A549 (cell line): ENCODE measurements around the gene OBSCN. TPM values are rescaled to one million over a fixed set of nuclear protein-coding genes. Genes with fewer than 3 reads are reported as not detected.

Experiments
- ATAC-seq, 2 experiments: fragments of 200-7000 bp in 1 of 2; fragments of >200 bp in 1 of 2; cut with Nextera tagmentation in 1 of 2; cut with Tn5 transposase in 1 of 2; 3 replicates each; pipeline versions ENCODE4 v1.8.0 to v1.9.1; 2018 to 2020; ENCODE audit warnings: mild to moderate bottlenecking in 1 of 2, moderate library complexity in 1 of 2
- CTCF ChIA-PET: fragments of 300-600 bp; sonication (Branson Sonifier 250); formaldehyde crosslinking; extraction: SDS; loops from one replicate; lab custom pipeline; 2021; ENCODE audit warnings: antibody characterized with exemption, inconsistent platforms; lab: Yijun Ruan, JAX
- POLR2A ChIA-PET: fragments of 350-600 bp; formaldehyde crosslinking; extraction: SDS; loops from one replicate; lab custom pipeline; 2021; ENCODE audit warnings: antibody characterized with exemption, inconsistent platforms; lab: Yijun Ruan, JAX
- DNase-seq, 2 experiments: peaks; one replicate each; pipeline versions ENCODE4 v3.0.0 to v3.0.0-alpha.2; 2011 to 2016; ENCODE audit warnings: low read depth in 1 of 2, low spot score in 1 of 2
- FAIRE-seq: peaks from 2 replicates; lab custom pipeline; 2011; peaks lifted over from hg19 to GRCh38; lab: Jason Lieb, UNC
- H3K27ac ChIP-seq, 2 experiments: fragments of >200 bp; sonication (Bioruptor Twin); formaldehyde crosslinking; 3 replicates each; pipeline ENCODE4 v1.5.1; 2016 to 2017
- H3K4me1 ChIP-seq: fragments of >200 bp; sonication (Bioruptor Twin); formaldehyde crosslinking; 3 replicates; pipeline ENCODE4 v1.6.1; 2016
- H3K4me2 ChIP-seq: fragments of >200 bp; sonication (Bioruptor Twin); formaldehyde crosslinking; 3 replicates; pipeline ENCODE4 v1.6.1; 2016
- H3K4me3 ChIP-seq: fragments of >200 bp; sonication (Bioruptor Twin); formaldehyde crosslinking; 3 replicates; pipeline ENCODE4 v1.5.1; 2016
- H3K9me3 ChIP-seq: fragments of >200 bp; sonication (Bioruptor Twin); formaldehyde crosslinking; 3 replicates; pipeline ENCODE4 v1.6.1; 2016
- BCL3 ChIP-seq: fragments of >200 bp; sonication (Bioruptor Twin); formaldehyde crosslinking; IDR thresholded peaks from 3 replicates; pipeline ENCODE4 v1.6.1; 2016
- BHLHE40 ChIP-seq: IDR thresholded peaks from 2 replicates; pipeline ENCODE4 v1.6.1; 2012; ENCODE audit warnings: low read depth, low read length, inconsistent platforms
- CHD4 ChIP-seq: fragments of 200-600 bp; sonication (generic); IDR thresholded peaks from 2 replicates; pipeline ENCODE4 v1.6.1; 2016; ENCODE audit warnings: antibody characterized with exemption, mild to moderate bottlenecking, borderline replicate concordance
- ESRRA ChIP-seq: fragments of 150-350 bp; IDR thresholded peaks from 2 replicates; pipeline ENCODE4 v1.6.1; 2014; ENCODE audit warnings: mild to moderate bottlenecking, low read length, borderline replicate concordance
- FOXS1 ChIP-seq: fragments of 250-450 bp; sonication (Bioruptor Pico); IDR thresholded peaks from 2 replicates; pipeline ENCODE4 v1.5.0; 2020; ENCODE audit warnings: mild to moderate bottlenecking, moderate library complexity
- HEYL ChIP-seq: fragments of 250-450 bp; sonication (Bioruptor Pico); IDR thresholded peaks from 2 replicates; pipeline ENCODE4 v1.8.0; 2021; ENCODE audit warnings: mild to moderate bottlenecking, moderate library complexity
- HMGXB4 ChIP-seq: fragments of 250-450 bp; sonication (Bioruptor Pico); IDR thresholded peaks from 2 replicates; pipeline ENCODE4 v1.5.0; 2021; ENCODE audit warnings: mild to moderate bottlenecking, moderate library complexity, borderline replicate concordance
- HOXA7 ChIP-seq: fragments of 250-450 bp; sonication (Bioruptor Pico); IDR thresholded peaks from 2 replicates; pipeline ENCODE4 v1.5.0; 2020; ENCODE audit warnings: mild to moderate bottlenecking, moderate library complexity
- HOXB13 ChIP-seq: fragments of 250-450 bp; sonication (Bioruptor Pico); IDR thresholded peaks from 2 replicates; pipeline ENCODE4 v1.5.0; 2020; ENCODE audit warnings: low read depth, mild to moderate bottlenecking, moderate library complexity
- HOXB5 ChIP-seq: fragments of 250-450 bp; sonication (Bioruptor Pico); IDR thresholded peaks from 2 replicates; pipeline ENCODE4 v1.5.0; 2020; ENCODE audit warnings: mild to moderate bottlenecking, moderate library complexity
- JUN ChIP-seq, 2 experiments: fragments of >200 bp; sonication (Bioruptor Twin); formaldehyde crosslinking; IDR thresholded peaks; 2 replicates in 1 of 2; 3 replicates in 1 of 2; pipeline ENCODE4 v1.6.1; 2016 to 2017
- KDM1A ChIP-seq: fragments of 200-600 bp; sonication (generic); IDR thresholded peaks from 2 replicates; pipeline ENCODE4 v1.6.1; 2016; ENCODE audit warnings: low read depth, mild to moderate bottlenecking
- MAZ ChIP-seq: fragments of 150-350 bp; IDR thresholded peaks from 2 replicates; pipeline ENCODE4 v1.6.1; 2014; ENCODE audit warnings: antibody characterized with exemption, low read depth, low read length, borderline replicate concordance
- MYC ChIP-seq: IDR thresholded peaks from 2 replicates; pipeline ENCODE4 v1.6.1; 2012; ENCODE audit warnings: mild to moderate bottlenecking, inconsistent platforms, low read length, improper control_type of control experiment, borderline replicate concordance
- NFE2L2 ChIP-seq: fragments of 150-350 bp; conservative IDR thresholded peaks from 2 replicates; pipeline ENCODE4 v1.6.1; 2014; ENCODE audit warnings: low read length
- PBX3 ChIP-seq: IDR thresholded peaks from 2 replicates; pipeline ENCODE4 v1.6.1; 2012
- POLR2A ChIP-seq: IDR thresholded peaks from 2 replicates; pipeline ENCODE4 v1.6.1; 2012; ENCODE audit warnings: mild to moderate bottlenecking, low read length
- RAD21 ChIP-seq, 2 experiments: fragments of >200 bp in 1 of 2; sonication (Bioruptor Twin) in 1 of 2; formaldehyde crosslinking in 1 of 2; IDR thresholded peaks in 1 of 2; conservative IDR thresholded peaks in 1 of 2; 2 replicates in 1 of 2; 3 replicates in 1 of 2; pipeline ENCODE4 v1.6.1; 2012 to 2018; ENCODE audit warnings: inconsistent platforms in 1 of 2
- RARB ChIP-seq: fragments of 250-450 bp; sonication (Bioruptor Pico); IDR thresholded peaks from 2 replicates; pipeline ENCODE4 v1.8.0; 2021; ENCODE audit warnings: mild to moderate bottlenecking, moderate library complexity
- REST ChIP-seq: fragments of 200-600 bp; sonication (generic); IDR thresholded peaks from 2 replicates; pipeline ENCODE4 v1.6.1; 2016; ENCODE audit warnings: antibody characterized with exemption, mild to moderate bottlenecking, moderate library complexity
- TP53 ChIP-seq: fragments of 250-450 bp; sonication (Bioruptor Pico); IDR thresholded peaks from 2 replicates; pipeline ENCODE4 v1.5.0; 2021; ENCODE audit warnings: mild to moderate bottlenecking, moderate library complexity
- ZFP36 ChIP-seq: fragments of 450-650 bp; IDR thresholded peaks from 2 replicates; pipeline ENCODE4 v1.6.1; 2014; ENCODE audit warnings: borderline replicate concordance; ENCODE audit not compliant: partially characterized antibody
- ZNF302 ChIP-seq: fragments of 250-450 bp; sonication (Bioruptor Pico); IDR thresholded peaks from 2 replicates; pipeline ENCODE4 v1.9.0; 2021; ENCODE audit warnings: inconsistent platforms, mild to moderate bottlenecking, moderate library complexity
- WGBS: methylation state at CpG from one replicate; pipeline ENCODE4 v1.1.6; 2017; ENCODE audit errors: missing lambda C conversion rate; 5-methylcytosine and 5-hydroxymethylcytosine counted together
- polyA plus RNA-seq, 4 experiments: library from polyadenylated mRNA; depleted of rRNA in 3 of 4; stranded (reverse); fragments of >200 nt; fragmentation: RNase III in 1 of 4; extraction: RNeasy Plus Mini Kit Qiagen cat#74134 plus additional on column Dnase treatment in 1 of 4; gene quantifications; 2 replicates in 3 of 4; 3 replicates in 1 of 4; pipeline ENCODE4 v1.2.3, GENCODE V29; 2011 to 2017

OBSCN gene
- polyA plus RNA-seq, 2 of the 4 experiments (the other 2 are of a cell fraction): 3.1 to 6.8 TPM

GRCh38 chr1:228215663-228216116, 7.8 kb downstream of the OBSCN start (continued):
- TF ChIP-seq BHLHE40 (no peak), ESRRA (no peak), CHD4 (no peak), MAZ (no peak), TP53 (CRISPR knock-in tag) (no peak)

- no peaks in the 10 kb centered on the region for H3K9me3 ChIP-seq
- WGBS: 93% methylated on average over 31 of the region's 53 CpGs
- CTCF ChIA-PET: interaction anchor here (1.3 to 1.8 kb wide), 2 partner anchors 11 to 299 kb away, joined by 4 to 5 read pairs; no protein-coding TSS in a partner anchor
- POLR2A ChIA-PET: no interaction called here
- H3K27ac ChIP-seq: no peak overlapping the region
- no peak overlapping the region for H3K4me2 ChIP-seq
- no peak overlapping the region for H3K4me3 ChIP-seq
- no peak for DNase-seq
- TF ChIP-seq HMGXB4 (CRISPR knock-in tag): no peak
- no peak for TF ChIP-seq BCL3
- ATAC-seq: no peak
- 0 out of 3 replicates have a peak, but pooled peaks cover 8% of the 10 kb centered on the region for H3K4me1 ChIP-seq
- FAIRE-seq: no peak
These were observed 8.8 kb downstream of the OBSCN start for GRCh38 chr1:228216371-228217320.

GRCh38 chr1:228217551-228218344, 9.9 kb downstream of the OBSCN start:
- POLR2A ChIA-PET: no interaction called here

More at GRCh38 chr1:228217551-228218344, 9.9 kb downstream of the OBSCN start:
- H3K4me2 ChIP-seq: no peak overlapping the region
- no peaks in the 10 kb centered on the region for H3K9me3 ChIP-seq
- H3K27ac ChIP-seq: no peak overlapping the region
- CTCF ChIA-PET: interaction anchor here (1.3 to 1.8 kb wide), 2 partner anchors 9 to 298 kb away, joined by 4 to 5 read pairs; no protein-coding TSS in a partner anchor
- no peak for FAIRE-seq
- 0 out of 3 replicates have a peak, but pooled peaks cover 4% of the 10 kb centered on the region for H3K4me1 ChIP-seq
- TF ChIP-seq ZFP36 (no peak), KDM1A (no peak), HOXB13 (no peak), RAD21 (conservative IDR thresholded peaks at IDR 0.05 in 1 of 2, IDR thresholded peaks at IDR 0.05 in 1 of 2) (no peak), FOXS1 (no peak), BHLHE40 (no peak), PBX3 (no peak), JUN (IDR thresholded peaks at IDR 0.05) (no peak), HOXA7 (no peak), ZNF302 (CRISPR knock-in tag) (no peak), HOXB5 (CRISPR knock-in tag) (no peak), HEYL (CRISPR knock-in tag) (no peak), NFE2L2 (no peak), MYC (no peak), REST (no peak), RARB (CRISPR knock-in tag) (no peak), POLR2A (no peak)
- TF ChIP-seq, all 56 proteins: peak for 0
- WGBS: 89% methylated on average over 14 of the region's 14 CpGs
- DNase-seq (no peak), ATAC-seq (no peak)
- H3K4me3 ChIP-seq: no peak overlapping the region
